ENCODE data around the gene R3HDM2.

R3HDM2 gene

DNA sequence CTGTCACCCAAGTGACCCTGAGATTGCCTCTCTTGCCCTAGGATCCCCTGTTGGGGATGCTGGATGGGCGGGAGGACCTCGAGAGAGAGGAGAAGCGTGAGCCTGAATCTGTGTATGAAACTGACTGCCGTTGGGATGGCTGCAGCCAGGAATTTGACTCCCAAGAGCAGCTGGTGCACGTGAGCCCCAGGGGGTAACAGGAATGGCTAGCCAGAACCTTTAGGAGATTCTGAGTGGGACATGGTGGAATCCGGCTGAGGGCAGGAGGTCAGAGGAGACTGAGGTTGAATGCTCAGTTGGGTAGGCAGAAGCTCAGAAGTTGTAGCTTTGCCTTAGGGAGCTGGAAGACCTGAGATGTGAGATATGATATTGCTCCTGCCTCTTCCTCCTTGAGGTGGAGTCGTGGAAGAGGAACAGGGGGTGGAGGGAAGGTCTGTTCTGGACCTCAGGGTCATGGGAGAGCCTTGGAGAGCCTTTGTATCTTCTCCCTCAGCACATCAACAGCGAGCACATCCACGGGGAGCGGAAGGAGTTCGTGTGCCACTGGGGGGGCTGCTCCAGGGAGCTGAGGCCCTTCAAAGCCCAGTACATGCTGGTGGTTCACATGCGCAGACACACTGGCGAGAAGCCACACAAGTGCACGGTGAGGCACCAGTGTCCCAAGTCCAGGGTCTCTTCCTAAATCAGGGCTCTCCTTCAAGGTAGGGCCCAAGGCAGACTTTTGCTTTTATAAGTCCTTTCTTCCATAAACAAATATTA is 35.1 kb upstream of the R3HDM2 start:
- DNase-seq: no peak

GRCh38 chr12:57465030-57465746 is 34.3 kb upstream of the R3HDM2 start:
- DNase-seq: no peak

DNA sequence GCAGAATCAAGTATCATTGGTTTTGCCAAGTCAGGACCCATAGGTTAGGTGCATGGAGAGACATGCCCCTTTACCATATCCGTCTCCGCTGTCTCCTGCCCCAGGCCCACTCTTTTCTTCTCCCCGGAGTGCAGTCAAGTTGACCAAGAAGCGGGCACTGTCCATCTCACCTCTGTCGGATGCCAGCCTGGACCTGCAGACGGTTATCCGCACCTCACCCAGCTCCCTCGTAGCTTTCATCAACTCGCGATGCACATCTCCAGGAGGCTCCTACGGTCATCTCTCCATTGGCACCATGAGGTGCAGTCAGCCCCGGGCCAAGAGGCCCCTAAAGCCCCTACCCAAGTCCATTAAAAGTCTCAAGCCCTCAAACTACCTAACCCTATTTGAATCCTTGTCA is 33.7 kb upstream of the R3HDM2 start:
- no peak for DNase-seq

GRCh38 chr12:57462912-57463253 is 32.0 kb upstream of the R3HDM2 start:
- DNase-seq: no peak

DNA sequence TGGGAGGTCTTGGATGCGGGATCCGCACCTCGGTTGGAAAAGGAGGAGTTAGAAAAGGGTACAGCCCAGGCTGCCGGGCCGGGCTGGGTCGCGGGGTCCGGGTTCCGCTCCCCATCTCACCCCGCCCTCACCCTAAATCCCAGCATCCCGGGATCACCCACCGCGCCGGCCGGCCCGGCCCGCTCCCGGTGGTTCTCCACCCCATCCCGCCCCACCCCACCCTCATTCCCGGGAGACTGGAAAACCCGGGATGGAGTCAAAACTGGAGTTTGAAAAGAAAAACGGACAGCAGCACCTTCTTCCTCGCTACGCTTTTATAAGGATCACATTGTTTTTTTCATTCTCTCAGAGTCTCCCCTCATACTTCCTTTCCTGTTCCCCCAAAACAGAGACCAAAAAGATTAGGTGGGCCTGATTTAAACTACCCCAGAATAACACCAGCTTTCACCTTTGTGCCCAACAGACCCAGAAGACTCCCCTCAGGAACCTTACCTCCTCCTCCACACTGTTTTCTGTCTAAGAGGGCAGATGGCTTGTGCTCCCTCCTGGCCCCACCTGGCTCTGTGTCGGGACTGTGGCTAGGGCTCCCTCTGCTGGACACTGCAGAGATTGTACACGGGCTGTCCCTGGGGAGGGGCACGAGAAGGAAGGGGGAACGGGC is 31.5 kb upstream of the R3HDM2 start:
- DNase-seq: peak; percentile 92

DNA sequence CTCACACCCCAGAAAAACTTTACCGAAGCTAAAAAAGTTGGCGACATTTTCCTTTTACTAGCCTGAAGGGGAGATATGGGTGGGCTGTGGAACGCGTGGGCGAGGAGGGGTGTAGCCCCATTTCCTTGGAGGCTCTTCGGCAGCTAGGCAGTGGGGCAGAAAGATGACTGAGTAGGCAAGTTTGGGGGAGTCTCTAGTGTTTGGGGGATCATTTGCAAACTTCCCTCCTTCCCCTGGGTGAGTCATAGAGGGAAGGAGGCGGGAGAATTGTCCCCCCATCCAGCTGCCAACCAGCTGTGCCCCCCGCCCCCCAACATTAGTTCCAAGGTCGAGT is 31.0 kb upstream of the R3HDM2 start:
- DNase-seq: no peak

- DNase-seq: no peak
These were observed 30.6 kb upstream of the R3HDM2 start for GRCh38 chr12:57461276-57461916.

DNA sequence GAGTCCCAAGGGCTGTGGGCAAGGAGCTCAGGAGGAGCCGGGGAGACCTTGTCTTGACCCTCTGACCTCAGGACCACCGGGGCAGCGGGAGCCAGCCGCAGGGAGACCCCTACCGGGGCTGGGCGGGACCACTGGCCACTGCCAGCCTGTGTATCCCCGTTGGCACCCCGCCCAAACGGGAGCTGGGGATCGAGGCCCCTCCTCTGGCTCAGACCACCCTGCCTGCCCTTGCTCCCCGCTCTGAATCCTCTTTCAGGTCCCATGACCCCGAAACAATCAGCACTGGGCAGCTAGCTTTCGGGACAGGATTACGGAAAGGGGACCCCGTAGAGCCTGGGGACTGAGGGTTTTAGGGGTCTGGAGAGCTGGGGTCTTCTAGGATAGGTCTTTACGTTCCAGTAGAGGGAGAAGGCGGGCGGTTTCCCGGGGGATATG is 30.0 kb upstream of the R3HDM2 start:
- DNase-seq: no peak

- DNase-seq: no peak
These were observed 29.6 kb upstream of the R3HDM2 start for GRCh38 chr12:57460468-57460784.

GRCh38 chr12:57459750-57460467 is 29.1 kb upstream of the R3HDM2 start, which contains the start of gene GLI1:
Gene GLI1, plus strand, starts transcription at chr12:57459785. Its CDS starts 3,907 bp downstream, at chr12:57463692.
- peak; percentile 62 for DNase-seq

DNA sequence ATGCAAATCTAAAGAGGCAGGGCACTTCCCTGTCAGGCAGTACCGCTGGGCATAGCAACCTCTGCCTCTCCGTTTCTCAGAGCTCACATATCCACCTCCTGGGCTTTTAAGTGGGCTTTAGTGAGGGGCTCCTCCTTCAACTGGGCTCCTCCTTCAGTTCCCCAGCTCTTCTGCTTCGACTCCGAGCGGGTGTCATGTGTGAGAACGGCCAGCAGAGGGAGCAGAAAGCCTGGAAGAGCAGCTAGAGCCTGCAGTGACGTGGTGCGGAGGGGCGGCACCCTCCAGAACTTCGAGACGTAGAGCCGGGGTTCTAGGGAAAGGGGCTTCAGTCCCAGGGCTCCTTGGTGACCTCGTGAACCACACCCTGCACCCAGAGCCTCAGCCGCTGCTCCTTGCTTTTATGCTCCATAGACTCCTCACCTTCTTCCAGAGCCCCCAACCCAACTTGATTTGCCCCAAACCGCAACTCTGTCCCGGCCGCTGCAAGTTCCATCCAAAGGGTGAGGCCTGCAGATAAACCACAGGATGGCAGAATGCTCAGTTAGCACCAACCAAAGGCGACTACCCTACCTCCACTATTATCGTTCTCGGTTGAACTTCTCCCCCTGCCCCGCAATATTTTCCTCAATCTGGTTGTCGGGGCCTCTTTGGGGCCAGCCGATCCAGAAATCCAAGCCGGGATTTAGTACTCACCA is 28.4 kb upstream of the R3HDM2 start:
- peak; percentile 86 for DNase-seq

DNA sequence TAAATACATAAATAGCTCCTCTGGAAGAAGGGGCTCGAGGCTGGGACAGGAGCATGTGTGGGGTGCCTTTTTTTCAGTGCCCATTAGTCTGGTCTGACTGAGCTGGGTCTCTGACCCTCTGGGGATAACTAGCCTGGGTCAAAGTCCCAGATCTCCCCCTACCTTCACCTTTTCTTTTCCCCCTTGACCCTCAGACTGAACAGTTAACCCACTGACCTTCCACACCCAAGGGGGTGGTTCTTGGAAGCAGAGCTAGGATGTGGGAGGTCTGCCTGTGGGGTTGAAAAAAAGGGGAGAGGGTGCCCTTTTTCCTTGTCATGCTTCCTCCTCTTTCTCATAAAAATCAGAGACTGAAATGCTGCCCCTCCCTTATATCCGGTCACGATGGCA is 27.8 kb upstream of the R3HDM2 start:
- DNase-seq: no peak

DNA sequence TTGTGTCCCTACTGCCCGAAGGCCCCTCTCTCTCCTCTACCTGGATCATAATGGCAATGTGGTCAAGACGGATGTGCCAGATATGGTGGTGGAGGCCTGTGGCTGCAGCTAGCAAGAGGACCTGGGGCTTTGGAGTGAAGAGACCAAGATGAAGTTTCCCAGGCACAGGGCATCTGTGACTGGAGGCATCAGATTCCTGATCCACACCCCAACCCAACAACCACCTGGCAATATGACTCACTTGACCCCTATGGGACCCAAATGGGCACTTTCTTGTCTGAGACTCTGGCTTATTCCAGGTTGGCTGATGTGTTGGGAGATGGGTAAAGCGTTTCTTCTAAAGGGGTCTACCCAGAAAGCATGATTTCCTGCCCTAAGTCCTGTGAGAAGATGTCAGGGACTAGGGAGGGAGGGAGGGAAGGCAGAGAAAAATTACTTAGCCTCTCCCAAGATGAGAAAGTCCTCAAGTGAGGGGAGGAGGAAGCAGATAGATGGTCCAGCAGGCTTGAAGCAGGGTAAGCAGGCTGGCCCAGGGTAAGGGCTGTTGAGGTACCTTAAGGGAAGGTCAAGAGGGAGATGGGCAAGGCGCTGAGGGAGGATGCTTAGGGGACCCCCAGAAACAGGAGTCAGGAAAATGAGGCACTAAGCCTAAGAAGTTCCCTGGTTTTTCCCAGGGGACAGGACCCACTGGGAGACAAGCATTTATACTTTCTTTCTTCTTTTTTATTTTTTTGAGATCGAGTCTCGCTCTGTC is 26.1 kb upstream of the R3HDM2 start:
- no peak for DNase-seq

- peak; percentile 44 for DNase-seq
These were observed 25.4 kb upstream of the R3HDM2 start for GRCh38 chr12:57456145-57456700.

- no peak for DNase-seq
These were observed 24.7 kb upstream of the R3HDM2 start for GRCh38 chr12:57455374-57456144.

DNA sequence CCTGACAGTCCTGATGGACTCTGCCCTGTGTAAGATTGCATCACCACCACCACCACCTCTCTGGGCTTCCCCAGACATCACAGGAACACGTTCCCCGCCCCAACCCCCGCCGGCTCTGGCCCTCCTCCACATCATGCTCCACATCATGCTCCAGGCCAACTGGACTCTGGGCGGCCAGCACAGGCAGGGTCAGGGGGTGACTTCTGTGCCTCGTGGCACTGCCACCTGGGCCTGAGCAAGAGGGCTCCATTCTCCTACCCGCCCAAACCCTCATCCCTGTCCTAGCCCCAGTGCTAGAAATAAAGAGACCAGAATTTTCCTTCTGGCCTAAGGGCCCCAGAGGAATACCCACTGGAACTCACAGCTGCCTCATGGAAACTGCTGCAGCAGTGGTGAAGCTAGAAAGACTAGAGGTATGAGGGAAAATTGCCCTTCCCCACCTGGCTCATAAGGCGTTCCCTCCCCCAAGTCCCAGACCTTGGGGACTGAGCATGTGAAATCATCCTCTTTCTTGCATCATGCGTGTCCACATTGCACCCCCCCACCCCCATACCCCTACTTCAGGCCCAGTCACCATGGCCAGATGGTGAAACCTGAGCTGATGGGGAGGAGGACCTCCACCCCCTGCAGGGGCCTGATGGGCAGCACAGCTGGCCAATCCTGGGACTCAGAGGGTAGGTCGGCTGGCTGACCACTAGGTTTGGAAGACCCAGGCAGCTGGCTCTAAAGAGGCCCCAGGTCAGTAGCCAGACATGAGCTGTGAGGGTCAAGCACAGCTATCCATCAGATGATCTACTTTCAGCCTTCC is 23.9 kb upstream of the R3HDM2 start, which contains the start of gene INHBE:
Gene INHBE (plus strand): TSS at position 742 of the 808 bp plus-strand sequence. CDS start 230 bp downstream, outside the sequence.
- DNase-seq: no peak

DNA sequence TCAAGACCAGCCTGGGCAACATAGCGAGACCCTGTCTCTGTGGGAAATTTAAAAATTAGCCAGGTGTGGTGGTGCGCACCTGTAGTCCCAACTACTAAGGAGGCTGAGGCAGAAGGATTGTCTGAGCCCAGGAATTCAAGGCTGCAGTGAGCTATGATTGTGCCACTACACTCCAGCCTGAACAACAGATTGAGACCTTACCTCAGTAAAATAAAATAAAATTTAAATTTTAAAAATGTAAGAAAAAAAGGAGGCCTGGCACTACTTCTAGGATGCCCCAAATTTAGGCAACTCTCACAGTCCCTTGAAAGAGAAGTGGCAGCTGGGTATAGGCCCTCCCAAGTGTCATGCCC is 23.3 kb upstream of the R3HDM2 start:
- no peak for DNase-seq

DNA sequence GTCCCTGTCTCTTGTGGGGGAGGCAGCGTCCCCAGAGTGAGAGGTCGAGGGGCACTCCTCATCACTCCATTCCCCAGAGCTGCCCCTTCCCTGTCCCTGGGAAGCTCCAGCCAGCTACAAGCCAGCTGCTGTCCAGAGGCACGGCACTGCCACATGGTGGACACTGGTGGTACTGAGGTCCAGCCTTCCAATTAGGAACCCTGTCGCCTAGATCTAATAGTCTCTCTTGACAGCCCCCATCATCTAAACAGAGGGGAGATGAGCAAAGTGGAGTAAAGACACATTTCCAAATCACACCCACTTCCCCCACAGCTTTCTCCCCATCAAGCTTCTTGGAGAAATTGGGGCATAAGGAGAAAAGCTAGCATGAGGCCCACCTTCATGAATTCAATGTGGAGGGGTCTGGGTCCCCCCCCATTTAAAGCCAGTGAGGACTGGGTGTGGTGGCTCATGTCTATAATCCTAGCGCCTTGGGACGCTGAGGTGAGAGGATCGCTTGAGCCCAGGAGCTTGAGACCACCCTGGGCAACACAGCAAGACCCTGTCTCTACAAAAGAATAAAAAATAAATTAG is 22.2 kb upstream of the R3HDM2 start:
- DNase-seq: peak; percentile 15

All from NCI-H526 treated with DMSO at 0.1 percent for 48 hours (cell line).